ENCODE measurements around the gene RHEBL1.

GRCh38 chr12:49104822-49105221 lies 35.0 kb upstream of the RHEBL1 start:
- TF ChIP-seq CTCF (IDR thresholded peaks at IDR 0.05) (no peak), POLR2A (IDR thresholded peaks at IDR 0.05) (no peak), EP300 (IDR thresholded peaks at IDR 0.05; ENCODE audit: low read depth) (no peak), POLR2AphosphoS5 (IDR thresholded peaks at IDR 0.05) (no peak)

Data from transverse colon (tissue), 4 donors.